ENCODE measurements around the gene DLAT.

Gene DLAT

GRCh38 chr11:112096194-112096593 lies 71.0 kb downstream of the DLAT start:
- no peaks in the 10 kb centered on the region for H3K9me3 ChIP-seq (ENCODE audit: insufficient read depth, low read depth, low read length)
- H3K27me3 ChIP-seq (ENCODE audit: insufficient read depth, low read length, poor library complexity, severe bottlenecking), result no peaks in the 10 kb centered on the region
- peaks cover 20% of the 10 kb centered on the region; the same call in 1 of the 2 replicates for H3K36me3 ChIP-seq (ENCODE audit: insufficient read depth, low read length)
- H2AFZ ChIP-seq (ENCODE audit: low read length), result no peak overlapping the region
- H3K9ac ChIP-seq (ENCODE audit: low read depth, low read length, poor library complexity, severe bottlenecking), result no peak overlapping the region
- no peaks in the 10 kb centered on the region for H3F3A ChIP-seq (ENCODE audit: low read depth)
- no peak overlapping the region for H3K4me3 ChIP-seq (ENCODE audit: low read length, poor library complexity, severe bottlenecking)
- TF ChIP-seq EZH2phosphoT487 (IDR thresholded peaks at IDR 0.05; ENCODE audit: borderline replicate concordance) (no peak), CTCF (conservative IDR thresholded peaks at IDR 0.05; ENCODE audit: low read length) (no peak)
- no peaks in the 10 kb centered on the region for H4K20me1 ChIP-seq (ENCODE audit: insufficient read depth, low read length, poor library complexity, severe bottlenecking)
- H3K4me2 ChIP-seq (ENCODE audit: low read depth, low read length, poor library complexity, severe bottlenecking), result no peak overlapping the region
- H3K4me1 ChIP-seq (ENCODE audit: insufficient read depth, low read length, poor library complexity, severe bottlenecking), result no peaks in the 10 kb centered on the region
- 0 out of 2 replicates have a peak, but pooled peaks cover 4% of the 10 kb centered on the region for H3K79me2 ChIP-seq (ENCODE audit: insufficient read depth, low read length)
- H3K9me2 ChIP-seq (replicated peaks; ENCODE audit: low read depth, low read length), result no peaks in the 10 kb centered on the region

GRCh38 chr11:112097734-112098528 lies 72.7 kb downstream of the DLAT start:
- H3K36me3 ChIP-seq (ENCODE audit: insufficient read depth, low read length), result peaks cover 10% of the 10 kb centered on the region; the same call in 1 of the 2 replicates
- H3F3A ChIP-seq (ENCODE audit: low read depth), result no peaks in the 10 kb centered on the region
- no peaks in the 10 kb centered on the region for H4K20me1 ChIP-seq (ENCODE audit: insufficient read depth, low read length, poor library complexity, severe bottlenecking)
- no peak overlapping the region for H3K4me3 ChIP-seq (ENCODE audit: low read length, poor library complexity, severe bottlenecking)
- no peak overlapping the region for H3K9ac ChIP-seq (ENCODE audit: low read depth, low read length, poor library complexity, severe bottlenecking)
- H2AFZ ChIP-seq (ENCODE audit: low read length), result no peak overlapping the region
- H3K4me2 ChIP-seq (ENCODE audit: low read depth, low read length, poor library complexity, severe bottlenecking), result no peak overlapping the region
- H3K4me1 ChIP-seq (ENCODE audit: insufficient read depth, low read length, poor library complexity, severe bottlenecking), result no peaks in the 10 kb centered on the region
- no peaks in the 10 kb centered on the region for H3K9me2 ChIP-seq (replicated peaks; ENCODE audit: low read depth, low read length)
- H3K27me3 ChIP-seq (ENCODE audit: insufficient read depth, low read length, poor library complexity, severe bottlenecking), result no peaks in the 10 kb centered on the region
- no peak for TF ChIP-seq EZH2phosphoT487 (IDR thresholded peaks at IDR 0.05; ENCODE audit: borderline replicate concordance)
- no peaks in the 10 kb centered on the region for H3K79me2 ChIP-seq (ENCODE audit: insufficient read depth, low read length)
- no peaks in the 10 kb centered on the region for H3K9me3 ChIP-seq (ENCODE audit: insufficient read depth, low read depth, low read length)

- Histone ChIP-seq H3K4me3 (ENCODE audit: low read length, poor library complexity, severe bottlenecking) (no peak overlapping the region), H3K9ac (ENCODE audit: low read depth, low read length, poor library complexity, severe bottlenecking) (no peak overlapping the region), H3F3A (ENCODE audit: low read depth) (no peaks in the 10 kb centered on the region), H4K20me1 (ENCODE audit: insufficient read depth, low read length, poor library complexity, severe bottlenecking) (no peaks in the 10 kb centered on the region), H3K79me2 (ENCODE audit: insufficient read depth, low read length) (no peaks in the 10 kb centered on the region), H3K27me3 (ENCODE audit: insufficient read depth, low read length, poor library complexity, severe bottlenecking) (no peaks in the 10 kb centered on the region), H3K4me2 (ENCODE audit: low read depth, low read length, poor library complexity, severe bottlenecking) (no peak overlapping the region), H3K4me1 (ENCODE audit: insufficient read depth, low read length, poor library complexity, severe bottlenecking) (no peaks in the 10 kb centered on the region), H3K9me2 (replicated peaks; ENCODE audit: low read depth, low read length) (no peaks in the 10 kb centered on the region), H3K36me3 (ENCODE audit: insufficient read depth, low read length) (peaks cover 4% of the 10 kb centered on the region; the same call in 1 of the 2 replicates), H2AFZ (ENCODE audit: low read length) (no peak overlapping the region), H3K9me3 (ENCODE audit: insufficient read depth, low read depth, low read length) (no peaks in the 10 kb centered on the region)
- TF ChIP-seq CTCF (conservative IDR thresholded peaks at IDR 0.05; ENCODE audit: low read length) (no peak), EZH2phosphoT487 (IDR thresholded peaks at IDR 0.05; ENCODE audit: borderline replicate concordance) (no peak)
Measured at GRCh38 chr11:112100462-112100861, 75.3 kb downstream of the DLAT start.

Measured in Loucy (cell line).